Activated B cell treated with CpG ODN at 0.5 μM for 24 hours (primary cell): ENCODE measurements around the gene CHN2. TPM values are rescaled to one million over a fixed set of nuclear protein-coding genes. Genes with fewer than 3 reads are reported as not detected.

ENCODE experiments used
- ATAC-seq: fragments of 200-7000 bp; cut with Tn5 transposase; one replicate; pipeline ENCODE4 v1.10.0; 2021; ENCODE audit warnings: low read depth, mild to moderate bottlenecking, moderate library complexity
- CTCF ChIA-PET: fragments of 350-600 bp; sonication (Branson Sonifier 250); formaldehyde crosslinking; loops from one replicate; lab custom pipeline; 2021; ENCODE audit warnings: antibody characterized with exemption; lab: Charles Lee
- POLR2A ChIA-PET: fragments of 350-600 bp; sonication (Branson Sonifier 250); formaldehyde crosslinking; loops from one replicate; lab custom pipeline; 2021; ENCODE audit warnings: antibody characterized with exemption; lab: Charles Lee
- DNase-seq: peaks from one replicate; pipeline ENCODE4 v3.0.0; 2022
- H3K27ac Mint-ChIP-seq: one replicate; pipeline ENCODE4 v1.8.0; 2020; ENCODE audit warnings: mixed read lengths
- H3K27me3 Mint-ChIP-seq: one replicate; pipeline ENCODE4 v1.8.0; 2021; ENCODE audit warnings: mixed read lengths
- H3K36me3 Mint-ChIP-seq: one replicate; pipeline ENCODE4 v1.8.0; 2021; ENCODE audit warnings: low read depth, mixed read lengths
- H3K4me1 Mint-ChIP-seq: one replicate; pipeline ENCODE4 v1.8.0; 2021; ENCODE audit warnings: mixed read lengths
- H3K4me3 Mint-ChIP-seq: one replicate; pipeline ENCODE4 v1.8.0; 2020; ENCODE audit warnings: mild to moderate bottlenecking, mixed read lengths
- H3K9me3 Mint-ChIP-seq: one replicate; pipeline ENCODE4 v1.8.0; 2020; ENCODE audit warnings: mixed read lengths
- intact Hi-C: fragments of 100-400 bp; cut with micrococcal nuclease; formaldehyde crosslinking; loops from one replicate; pipeline ENCODE4 v1.15.1; 2024
- total RNA-seq: library from RNA; stranded (reverse); gene quantifications from 2 replicates; pipeline ENCODE4 v1.2.3, GENCODE V29; 2022
- TF ChIP-seq, protein P1 (sequence below): fragments of 200-600 bp; IDR thresholded peaks from one replicate; pipeline ENCODE4 v1.8.0; 2022; ENCODE audit warnings: antibody characterized with exemption, mild to moderate bottlenecking

CHN2 gene
- total RNA-seq, 1 donor from 2014 or later: 1.8 TPM

DNA sequence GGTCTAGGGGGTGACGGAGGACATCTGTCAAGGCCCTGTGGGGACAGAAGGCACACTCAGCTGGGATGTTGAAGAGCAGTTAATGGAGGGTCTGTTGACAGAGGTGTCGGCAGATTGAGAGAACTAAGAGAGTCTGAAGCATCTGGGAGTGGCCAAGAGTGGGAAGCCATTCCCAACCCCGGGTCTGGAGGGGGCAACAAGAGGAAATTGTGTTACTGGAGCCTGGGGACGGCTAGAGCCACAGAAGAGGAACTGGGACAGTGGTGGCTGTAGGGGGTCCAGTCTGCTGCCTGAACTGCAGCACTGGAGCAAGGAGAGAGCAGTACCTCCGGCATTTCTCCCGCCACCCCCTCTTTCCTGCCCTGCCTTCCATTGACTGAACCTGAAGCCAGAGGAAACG lies 136.6 kb downstream of the CHN2 start:
- Mint-ChIP-seq H3K4me3 (no peak overlapping the region), H3K4me1 (peaks cover 2% of the 10 kb centered on the region), H3K9me3 (no peaks in the 10 kb centered on the region), H3K27me3 (no peaks in the 10 kb centered on the region), H3K36me3 (no peaks in the 10 kb centered on the region), H3K27ac (no peak overlapping the region)
- CTCF ChIA-PET: no interaction called here
- TF ChIP-seq, protein P1, sequence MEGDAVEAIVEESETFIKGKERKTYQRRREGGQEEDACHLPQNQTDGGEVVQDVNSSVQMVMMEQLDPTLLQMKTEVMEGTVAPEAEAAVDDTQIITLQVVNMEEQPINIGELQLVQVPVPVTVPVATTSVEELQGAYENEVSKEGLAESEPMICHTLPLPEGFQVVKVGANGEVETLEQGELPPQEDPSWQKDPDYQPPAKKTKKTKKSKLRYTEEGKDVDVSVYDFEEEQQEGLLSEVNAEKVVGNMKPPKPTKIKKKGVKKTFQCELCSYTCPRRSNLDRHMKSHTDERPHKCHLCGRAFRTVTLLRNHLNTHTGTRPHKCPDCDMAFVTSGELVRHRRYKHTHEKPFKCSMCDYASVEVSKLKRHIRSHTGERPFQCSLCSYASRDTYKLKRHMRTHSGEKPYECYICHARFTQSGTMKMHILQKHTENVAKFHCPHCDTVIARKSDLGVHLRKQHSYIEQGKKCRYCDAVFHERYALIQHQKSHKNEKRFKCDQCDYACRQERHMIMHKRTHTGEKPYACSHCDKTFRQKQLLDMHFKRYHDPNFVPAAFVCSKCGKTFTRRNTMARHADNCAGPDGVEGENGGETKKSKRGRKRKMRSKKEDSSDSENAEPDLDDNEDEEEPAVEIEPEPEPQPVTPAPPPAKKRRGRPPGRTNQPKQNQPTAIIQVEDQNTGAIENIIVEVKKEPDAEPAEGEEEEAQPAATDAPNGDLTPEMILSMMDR: no peak
- POLR2A ChIA-PET: no interaction called here
- intact Hi-C loops: no loop called here
- DNase-seq: no peak
- ATAC-seq: no peak

DNA sequence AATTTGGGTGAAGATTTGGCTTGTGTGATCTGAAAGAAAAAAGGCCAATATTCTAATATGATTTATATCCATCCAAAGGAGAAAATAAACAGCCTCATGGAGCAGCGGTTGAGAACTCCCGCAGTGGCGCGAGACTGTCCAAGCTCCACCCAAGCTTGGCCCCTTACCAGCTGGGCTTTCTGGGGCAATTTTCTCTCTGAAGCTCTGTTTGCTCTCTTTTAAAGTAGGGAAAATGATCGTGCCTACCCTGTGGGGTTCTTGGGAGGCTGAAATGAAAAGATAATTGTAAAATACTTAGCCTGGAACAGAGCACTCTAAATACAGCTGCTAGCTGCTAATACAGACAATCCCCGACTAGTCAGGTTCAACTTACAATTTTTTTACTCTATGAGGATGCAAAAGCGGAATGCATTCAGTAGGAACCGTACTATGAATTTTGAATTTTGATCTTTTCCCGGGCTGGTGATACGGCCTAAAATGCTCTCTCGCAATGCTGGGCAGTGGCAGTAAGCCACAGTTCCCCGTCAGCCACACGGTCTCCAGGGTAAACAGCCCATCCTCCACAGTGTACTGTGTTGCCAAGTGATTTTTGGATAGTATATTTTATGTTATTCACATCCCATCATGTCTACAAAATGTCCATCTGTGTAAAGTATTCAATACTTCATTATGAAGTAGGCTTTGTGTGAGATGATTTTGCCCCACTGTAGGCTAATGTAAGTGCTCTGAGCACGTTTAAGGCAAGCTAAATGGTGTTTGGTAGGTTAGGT lies 137.7 kb downstream of the CHN2 start:
- no peaks in the 10 kb centered on the region for H3K27me3 Mint-ChIP-seq
- intact Hi-C loops: no loop called here
- H3K36me3 Mint-ChIP-seq: no peaks in the 10 kb centered on the region
- CTCF ChIA-PET: no interaction called here
- no peak for ATAC-seq
- H3K27ac Mint-ChIP-seq: no peak overlapping the region
- H3K4me3 Mint-ChIP-seq: no peak overlapping the region
- H3K4me1 Mint-ChIP-seq: peaks cover 6% of the 10 kb centered on the region
- DNase-seq: no peak
- POLR2A ChIA-PET: no interaction called here
- TF ChIP-seq, protein P1: no peak
- no peaks in the 10 kb centered on the region for H3K9me3 Mint-ChIP-seq

DNA sequence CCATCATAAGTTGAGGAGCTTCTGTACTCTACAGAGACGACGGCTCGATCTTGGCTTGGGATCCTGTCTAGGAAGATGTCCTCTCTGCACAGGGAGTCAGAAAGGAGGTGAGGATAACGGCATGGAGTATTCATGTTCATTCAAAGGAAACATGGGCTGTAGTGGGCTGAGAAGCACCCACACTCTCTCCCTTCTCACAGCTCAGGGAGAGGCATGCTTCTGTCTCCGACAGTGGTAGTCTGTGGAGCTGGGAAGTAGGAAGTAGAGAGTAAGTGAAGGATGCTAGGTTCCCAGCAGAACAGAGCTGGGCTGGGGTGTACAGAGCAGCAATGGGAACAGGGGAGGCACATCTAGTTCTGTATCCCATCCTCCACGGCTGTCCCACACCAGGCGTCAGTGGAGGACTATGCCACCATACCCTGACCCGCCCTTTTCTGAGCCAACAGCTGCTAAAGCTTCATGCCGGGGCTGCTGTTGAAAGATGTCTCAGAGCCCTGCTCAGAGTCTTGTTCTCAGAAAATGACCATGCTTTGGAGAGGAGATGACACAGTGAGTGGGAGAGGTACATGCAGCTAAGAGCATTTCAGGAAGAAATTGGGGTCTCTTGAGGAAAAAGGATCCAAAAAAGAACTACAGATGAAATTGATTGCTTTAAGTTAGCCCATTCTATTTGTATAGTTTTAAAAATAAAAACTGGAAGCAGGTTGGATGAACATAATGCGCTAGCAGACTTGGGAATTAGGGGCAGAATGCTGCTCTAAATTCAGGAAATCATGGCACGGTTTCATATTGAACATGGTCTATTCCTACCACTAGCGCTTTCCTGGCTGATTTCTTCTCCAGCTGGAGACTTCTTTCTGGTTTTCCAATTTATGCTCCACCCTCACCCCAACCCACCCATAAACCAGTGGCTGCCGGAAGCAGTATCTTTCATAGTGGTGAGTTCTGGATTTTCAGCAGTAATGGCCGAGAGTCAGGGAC lies 138.6 kb downstream of the CHN2 start:
- no peaks in the 10 kb centered on the region for H3K9me3 Mint-ChIP-seq
- intact Hi-C loops: no loop called here
- H3K36me3 Mint-ChIP-seq: no peaks in the 10 kb centered on the region
- TF ChIP-seq, protein P1: no peak
- POLR2A ChIA-PET: interaction anchor here (1.1 kb wide), 1 partner anchor 49 kb away, joined by 3 read pairs; no protein-coding TSS in a partner anchor
- ATAC-seq: no peak
- no peak overlapping the region for H3K4me3 Mint-ChIP-seq
- CTCF ChIA-PET: no interaction called here
- no peak for DNase-seq
- no peaks in the 10 kb centered on the region for H3K27me3 Mint-ChIP-seq
- H3K4me1 Mint-ChIP-seq: peaks cover 13% of the 10 kb centered on the region
- H3K27ac Mint-ChIP-seq: no peak overlapping the region

DNA sequence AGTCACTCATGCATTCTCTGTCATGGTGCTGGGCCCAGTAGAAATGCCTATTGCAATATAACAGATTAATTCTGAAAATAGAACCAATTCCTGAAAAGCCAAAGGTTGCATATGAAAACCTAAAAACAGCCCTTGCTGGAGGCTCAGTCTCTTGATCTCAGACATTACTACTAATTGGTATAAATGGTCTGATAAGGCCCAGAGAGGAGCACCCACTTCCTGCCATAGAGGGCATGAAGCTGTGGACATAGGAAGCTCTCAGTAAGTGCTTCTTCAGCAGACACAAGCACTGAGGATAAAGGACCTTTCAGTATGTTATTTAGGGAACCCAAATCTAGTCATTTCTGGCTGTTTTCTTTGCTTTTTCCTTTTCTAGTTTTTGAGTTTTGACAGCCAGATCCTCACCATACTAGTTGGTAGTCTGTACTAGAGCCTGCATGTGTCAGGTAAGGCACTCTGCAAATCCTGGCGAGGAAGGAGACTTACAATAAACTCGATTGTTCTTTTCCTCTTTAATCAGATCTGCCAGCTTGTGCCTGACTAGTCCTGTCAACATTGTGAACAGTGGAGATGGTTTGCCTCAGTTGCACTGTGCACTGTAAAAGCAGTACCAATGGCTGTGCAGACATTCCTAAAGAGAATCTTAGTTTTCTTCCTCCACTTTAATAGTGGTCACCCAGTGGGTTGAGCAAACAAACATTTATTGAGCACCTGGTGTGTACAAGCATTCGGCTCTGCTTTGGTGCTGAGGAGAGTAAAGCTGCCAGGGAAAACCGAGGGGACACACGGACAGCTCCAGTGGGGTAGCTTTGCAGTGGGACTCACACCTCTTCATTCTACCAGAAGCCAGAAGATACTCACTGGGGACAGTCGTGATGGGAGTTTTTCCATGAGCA lies 140.9 kb downstream of the CHN2 start:
- Mint-ChIP-seq H3K27me3 (no peaks in the 10 kb centered on the region), H3K36me3 (no peaks in the 10 kb centered on the region), H3K9me3 (no peaks in the 10 kb centered on the region), H3K4me3 (no peak overlapping the region), H3K4me1 (peaks cover 11% of the 10 kb centered on the region), H3K27ac (no peak overlapping the region)
- POLR2A ChIA-PET: no interaction called here
- DNase-seq (no peak), ATAC-seq (no peak)
- intact Hi-C loops: no loop called here
- CTCF ChIA-PET: no interaction called here
- TF ChIP-seq, protein P1: no peak
